Measurements from ENCODE around the gene DOCK1.

Gene DOCK1

GRCh38 chr10:127041552-127041951 lies 136.3 kb downstream of the DOCK1 start:
- Histone ChIP-seq H3K27ac (no peak overlapping the region), H3K9ac (no peak overlapping the region), H3K4me2 (ENCODE audit: low read length) (no peak overlapping the region), H3K27me3 (ENCODE audit: control insufficient read depth, insufficient read depth, low read length) (no peaks in the 10 kb centered on the region), H3K4me1 (no peaks in the 10 kb centered on the region), H3K9me3 (ENCODE audit: control insufficient read depth, low read length) (no peaks in the 10 kb centered on the region), H3K79me2 (no peaks in the 10 kb centered on the region), H3K36me3 (ENCODE audit: control insufficient read depth, insufficient read depth, low read length) (no peaks in the 10 kb centered on the region), H2AFZ (no peak overlapping the region), H3K4me3 (ENCODE audit: low read depth, low read length) (no peak overlapping the region)
- no peak for TF ChIP-seq CTCF (IDR thresholded peaks at IDR 0.05)

GRCh38 chr10:127043301-127043700 lies 138.1 kb downstream of the DOCK1 start:
- H3K36me3 ChIP-seq (ENCODE audit: control insufficient read depth, insufficient read depth, low read length), result no peaks in the 10 kb centered on the region
- no peak overlapping the region for H3K27ac ChIP-seq
- no peaks in the 10 kb centered on the region for H3K4me1 ChIP-seq
- H2AFZ ChIP-seq, result no peak overlapping the region
- no peak overlapping the region for H3K9ac ChIP-seq
- no peaks in the 10 kb centered on the region for H3K9me3 ChIP-seq (ENCODE audit: control insufficient read depth, low read length)
- H3K79me2 ChIP-seq, result no peaks in the 10 kb centered on the region
- no peak overlapping the region for H3K4me3 ChIP-seq (ENCODE audit: low read depth, low read length)
- TF ChIP-seq CTCF (IDR thresholded peaks at IDR 0.05), result no peak
- no peak overlapping the region for H3K4me2 ChIP-seq (ENCODE audit: low read length)
- H3K27me3 ChIP-seq (ENCODE audit: control insufficient read depth, insufficient read depth, low read length), result no peaks in the 10 kb centered on the region

- no peak overlapping the region for H3K4me2 ChIP-seq (ENCODE audit: low read length)
- H3K9me3 ChIP-seq (ENCODE audit: control insufficient read depth, low read length), result no peaks in the 10 kb centered on the region
- no peaks in the 10 kb centered on the region for H3K27me3 ChIP-seq (ENCODE audit: control insufficient read depth, insufficient read depth, low read length)
- H3K9ac ChIP-seq, result no peak overlapping the region
- H3K4me1 ChIP-seq, result no peaks in the 10 kb centered on the region
- H3K27ac ChIP-seq, result no peak overlapping the region
- no peaks in the 10 kb centered on the region for H3K36me3 ChIP-seq (ENCODE audit: control insufficient read depth, insufficient read depth, low read length)
- H3K79me2 ChIP-seq, result no peaks in the 10 kb centered on the region
- no peak overlapping the region for H3K4me3 ChIP-seq (ENCODE audit: low read depth, low read length)
- H2AFZ ChIP-seq, result no peak overlapping the region
- TF ChIP-seq CTCF (IDR thresholded peaks at IDR 0.05), result no peak
These were observed 139.0 kb downstream of the DOCK1 start for GRCh38 chr10:127044186-127044585.

- H3K9me3 ChIP-seq (ENCODE audit: control insufficient read depth, low read length), result no peaks in the 10 kb centered on the region
- H2AFZ ChIP-seq, result no peak overlapping the region
- no peaks in the 10 kb centered on the region for H3K36me3 ChIP-seq (ENCODE audit: control insufficient read depth, insufficient read depth, low read length)
- no peak overlapping the region for H3K9ac ChIP-seq
- TF ChIP-seq CTCF (IDR thresholded peaks at IDR 0.05), result no peak
- H3K79me2 ChIP-seq, result no peaks in the 10 kb centered on the region
- no peaks in the 10 kb centered on the region for H3K4me1 ChIP-seq
- no peak overlapping the region for H3K4me2 ChIP-seq (ENCODE audit: low read length)
- H3K27ac ChIP-seq, result no peak overlapping the region
- H3K4me3 ChIP-seq (ENCODE audit: low read depth, low read length), result no peak overlapping the region
- no peaks in the 10 kb centered on the region for H3K27me3 ChIP-seq (ENCODE audit: control insufficient read depth, insufficient read depth, low read length)
These were observed 142.0 kb downstream of the DOCK1 start for GRCh38 chr10:127046975-127047877.

GRCh38 chr10:127047878-127048238 lies 142.6 kb downstream of the DOCK1 start:
- Histone ChIP-seq H3K27ac (no peak overlapping the region), H3K9ac (no peak overlapping the region), H3K36me3 (ENCODE audit: control insufficient read depth, insufficient read depth, low read length) (no peaks in the 10 kb centered on the region), H3K79me2 (no peaks in the 10 kb centered on the region), H3K9me3 (ENCODE audit: control insufficient read depth, low read length) (no peaks in the 10 kb centered on the region), H3K4me2 (ENCODE audit: low read length) (no peak overlapping the region), H3K4me3 (ENCODE audit: low read depth, low read length) (no peak overlapping the region), H3K27me3 (ENCODE audit: control insufficient read depth, insufficient read depth, low read length) (no peaks in the 10 kb centered on the region), H2AFZ (no peak overlapping the region), H3K4me1 (no peaks in the 10 kb centered on the region)
- TF ChIP-seq CTCF (IDR thresholded peaks at IDR 0.05), result no peak

Data from parathyroid adenoma (tissue), 2 donors.